Thyroid gland (tissue), 4 donors: ENCODE measurements around the gene TMEM59L. TPM values are rescaled to one million over a fixed set of nuclear protein-coding genes. Genes with fewer than 3 reads are reported as not detected.

Experiments used
- DNase-seq, 2 donors: peaks; one replicate each; pipeline ENCODE4 v3.0.0-alpha.2; 2019
- H3K27ac ChIP-seq, 3 donors: fragments of 200-600 bp; sonication (generic); 1 replicate in 2 of 3; 2 replicates in 1 of 3; pipeline ENCODE4 v1.5.1; 2016 to 2019; ENCODE audit warnings: mild to moderate bottlenecking in 1 of 3, moderate library complexity in 1 of 3
- H3K27me3 ChIP-seq: fragments of 200-600 bp; sonication (generic); one replicate; pipeline ENCODE4 v1.5.1; 2019
- H3K36me3 ChIP-seq, 2 donors: fragments of 200-600 bp; sonication (generic); one replicate each; pipeline ENCODE4 v1.5.1; 2016 to 2019
- H3K4me1 ChIP-seq, 2 donors: fragments of 200-600 bp; sonication (generic); one replicate each; pipeline ENCODE4 v1.5.1; 2017 to 2019
- H3K4me3 ChIP-seq, 3 donors: fragments of 200-600 bp; sonication (generic); replicated peaks in 1 of 3; 1 replicate in 2 of 3; 2 replicates in 1 of 3; pipeline ENCODE4 v1.5.1; 2016; ENCODE audit warnings: mild to moderate bottlenecking in 1 of 3
- H3K9me3 ChIP-seq: fragments of 200-600 bp; sonication (generic); one replicate; pipeline ENCODE4 v1.5.1; 2017
- POLR2A ChIP-seq, 2 donors: fragments of 450-650 bp; IDR thresholded peaks; one replicate each; pipeline ENCODE4 v1.6.1; 2017; ENCODE audit warnings: antibody characterized with exemption in 2 of 2, mild to moderate bottlenecking in 2 of 2, moderate library complexity in 1 of 2
- WGBS, 2 donors: methylation state at CpG; one replicate each; pipeline ENCODE4 v1.1.5; 2017; 5-methylcytosine and 5-hydroxymethylcytosine counted together
- intact Hi-C: fragments of 100-400 bp; cut with DNase I; formaldehyde crosslinking; loops from one replicate; pipeline ENCODE4 v1.15.1; 2023
- total RNA-seq, 4 donors: library from RNA; depleted of rRNA; stranded (reverse); fragments of >200 nt; gene quantifications; one replicate each; pipeline ENCODE4 v1.2.3, GENCODE V29; 2016
- TF ChIP-seq, protein P1 (sequence below), 6 experiments: fragments of 200-600 bp in 3 of 6; fragments of 450-650 bp in 3 of 6; sonication (generic) in 3 of 6; IDR thresholded peaks; one replicate each; pipeline ENCODE4 v1.5.1; 2016 to 2019; ENCODE audit warnings: antibody characterized with exemption in 6 of 6, mild to moderate bottlenecking in 2 of 6, inconsistent platforms in 1 of 6, moderate library complexity in 1 of 6

The TMEM59L gene
- total RNA-seq, 4 donors from 2014 or later: 1.3 to 3.1 (median 2.3) TPM

DNA sequence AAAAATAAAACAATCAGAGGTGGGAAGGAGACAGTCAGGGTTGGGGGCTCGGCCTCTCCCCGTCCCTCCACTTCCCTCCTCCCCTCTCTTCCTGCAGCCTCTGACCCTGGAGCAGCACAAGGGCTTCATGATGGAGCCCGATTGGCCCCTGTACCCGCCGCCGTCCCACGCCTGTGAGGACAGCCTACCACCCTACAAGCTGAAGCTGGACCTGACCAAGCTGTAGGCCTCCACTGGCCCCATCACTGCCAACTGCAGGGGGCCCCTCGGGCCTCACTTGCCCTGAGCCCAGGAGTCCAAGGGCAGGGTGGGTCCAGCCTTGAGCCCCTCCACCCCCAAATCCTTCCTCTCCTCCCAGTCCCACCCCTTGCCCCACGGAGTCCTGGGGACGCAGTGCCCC, 7.6 kb downstream of the TMEM59L start:
- DNase-seq: no peak
- H3K27me3 ChIP-seq: no peaks in the 10 kb centered on the region
- intact Hi-C loops: no loop called here
- no peak overlapping the region for H3K27ac ChIP-seq
- TF ChIP-seq, protein P1, sequence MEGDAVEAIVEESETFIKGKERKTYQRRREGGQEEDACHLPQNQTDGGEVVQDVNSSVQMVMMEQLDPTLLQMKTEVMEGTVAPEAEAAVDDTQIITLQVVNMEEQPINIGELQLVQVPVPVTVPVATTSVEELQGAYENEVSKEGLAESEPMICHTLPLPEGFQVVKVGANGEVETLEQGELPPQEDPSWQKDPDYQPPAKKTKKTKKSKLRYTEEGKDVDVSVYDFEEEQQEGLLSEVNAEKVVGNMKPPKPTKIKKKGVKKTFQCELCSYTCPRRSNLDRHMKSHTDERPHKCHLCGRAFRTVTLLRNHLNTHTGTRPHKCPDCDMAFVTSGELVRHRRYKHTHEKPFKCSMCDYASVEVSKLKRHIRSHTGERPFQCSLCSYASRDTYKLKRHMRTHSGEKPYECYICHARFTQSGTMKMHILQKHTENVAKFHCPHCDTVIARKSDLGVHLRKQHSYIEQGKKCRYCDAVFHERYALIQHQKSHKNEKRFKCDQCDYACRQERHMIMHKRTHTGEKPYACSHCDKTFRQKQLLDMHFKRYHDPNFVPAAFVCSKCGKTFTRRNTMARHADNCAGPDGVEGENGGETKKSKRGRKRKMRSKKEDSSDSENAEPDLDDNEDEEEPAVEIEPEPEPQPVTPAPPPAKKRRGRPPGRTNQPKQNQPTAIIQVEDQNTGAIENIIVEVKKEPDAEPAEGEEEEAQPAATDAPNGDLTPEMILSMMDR (IDR thresholded peaks at IDR 0.05): no peak
- no peak for TF ChIP-seq POLR2A (IDR thresholded peaks at IDR 0.05)
- no peaks in the 10 kb centered on the region for H3K9me3 ChIP-seq
- H3K36me3 ChIP-seq: no peaks in the 10 kb centered on the region
- no peaks in the 10 kb centered on the region for H3K4me1 ChIP-seq
- 90% methylated on average over 10 of the region's 10 CpGs for WGBS, 2 donors
- no peak overlapping the region for H3K4me3 ChIP-seq

DNA sequence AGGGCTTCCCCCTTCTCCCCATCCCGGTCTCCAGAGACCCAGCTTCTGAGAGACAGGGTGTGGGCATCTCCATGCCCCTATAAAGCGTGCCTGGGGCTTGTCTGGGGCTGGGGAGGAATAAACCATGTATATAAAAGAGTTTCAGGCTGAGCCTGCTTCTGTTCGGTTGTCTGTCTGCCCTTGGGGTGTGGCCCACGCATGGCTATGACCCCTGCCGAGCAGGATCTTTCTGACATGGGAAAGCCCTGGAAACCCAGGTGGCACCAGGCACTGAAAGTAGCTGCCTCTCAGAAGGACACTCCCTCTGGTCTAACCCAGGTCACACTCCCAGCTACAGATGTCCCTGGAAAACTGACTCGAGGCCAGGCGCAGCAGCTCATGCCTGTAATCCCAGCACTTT, 8.2 kb downstream of the TMEM59L start:
- H3K27ac ChIP-seq: no peak overlapping the region
- H3K36me3 ChIP-seq: no peaks in the 10 kb centered on the region
- no peak overlapping the region for H3K4me3 ChIP-seq
- DNase-seq: no peak
- no peaks in the 10 kb centered on the region for H3K27me3 ChIP-seq
- no peaks in the 10 kb centered on the region for H3K9me3 ChIP-seq
- no peaks in the 10 kb centered on the region for H3K4me1 ChIP-seq
- TF ChIP-seq, protein P1 (IDR thresholded peaks at IDR 0.05): no peak
- TF ChIP-seq POLR2A (IDR thresholded peaks at IDR 0.05): no peak
- intact Hi-C loops: no loop called here
- WGBS, 2 donors: 82 to 97% methylated on average over 4 to 7 of the region's 7 CpGs

DNA sequence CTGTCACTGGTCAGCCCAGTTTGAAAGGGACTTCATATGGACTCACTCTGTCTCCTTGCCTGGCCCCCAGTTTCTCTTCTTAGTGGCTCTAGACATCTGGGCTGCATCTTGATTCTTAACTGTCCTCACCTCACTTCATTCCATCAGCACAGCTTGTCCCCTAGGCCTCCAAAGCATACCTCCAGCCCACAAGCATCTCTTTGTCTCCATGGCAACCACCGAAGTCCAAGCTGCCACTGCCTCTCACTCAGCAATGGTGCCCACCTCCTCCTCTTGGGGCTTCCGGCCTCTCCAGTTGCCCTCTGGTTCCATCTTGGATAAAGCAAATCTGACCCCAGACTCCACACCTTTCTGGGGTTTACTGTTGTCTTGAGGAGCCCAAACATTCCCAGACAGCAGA, 14.2 kb downstream of the TMEM59L start:
- peaks cover 0 to 6% of the 10 kb centered on the region in 2 donors for H3K4me1 ChIP-seq
- intact Hi-C loops: no loop called here
- WGBS, 2 donors: 60 to 73% methylated on average over 2 of the region's 2 CpGs
- H3K36me3 ChIP-seq: no peaks in the 10 kb centered on the region
- H3K27me3 ChIP-seq: no peaks in the 10 kb centered on the region
- H3K9me3 ChIP-seq: no peaks in the 10 kb centered on the region
- DNase-seq: no peak
- H3K4me3 ChIP-seq: no peak overlapping the region
- no peak for TF ChIP-seq POLR2A (IDR thresholded peaks at IDR 0.05)
- TF ChIP-seq, protein P1 (IDR thresholded peaks at IDR 0.05): no peak
- H3K27ac ChIP-seq: no peak overlapping the region

DNA sequence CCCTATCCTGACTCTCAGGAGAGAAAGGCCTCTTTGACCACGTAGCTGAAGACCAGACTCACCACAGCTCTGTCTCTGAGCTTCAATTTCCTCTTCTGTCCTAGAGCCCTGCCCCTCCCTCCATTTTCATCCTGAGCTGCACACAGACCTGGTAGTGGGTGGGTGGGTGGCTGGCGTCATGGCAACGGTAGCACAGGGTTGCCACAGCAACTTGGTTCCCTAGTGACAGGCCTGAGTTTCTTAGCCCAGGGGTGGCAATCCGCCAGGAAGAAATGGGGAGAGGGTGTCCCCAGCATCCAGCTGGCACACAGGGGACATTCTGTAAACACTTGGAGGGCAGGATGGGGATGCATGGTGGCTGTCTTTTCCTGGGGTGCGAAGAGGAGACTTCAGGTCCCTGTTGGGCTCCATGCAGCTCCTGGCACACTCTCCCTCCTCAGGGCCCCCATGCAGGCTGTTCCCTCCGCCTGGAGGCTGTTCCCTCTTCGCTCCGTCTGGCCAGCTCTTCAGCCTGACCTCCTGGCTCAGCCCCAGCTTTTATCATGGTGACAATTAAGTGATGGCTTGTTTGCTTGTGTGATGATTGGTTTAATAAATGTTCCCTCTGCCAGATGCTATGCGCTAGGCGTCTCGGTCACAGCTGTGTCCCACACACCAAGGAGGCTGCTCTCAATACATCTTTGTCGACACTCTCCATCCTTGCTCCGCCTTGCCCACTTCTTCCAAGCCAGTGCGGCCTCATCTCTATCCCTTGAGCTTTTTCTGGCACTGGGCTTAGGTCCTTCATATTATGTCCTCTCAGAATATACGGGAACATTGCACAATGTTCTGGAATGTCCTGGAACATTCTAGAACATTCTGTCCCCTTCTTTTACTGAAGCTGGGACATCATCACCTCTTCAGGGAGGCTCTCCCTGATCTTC, 16.8 kb downstream of the TMEM59L start:
- Histone ChIP-seq H3K27ac (peak overlapping the region; percentile 9 to 71 (median 17)), H3K36me3 (no peaks in the 10 kb centered on the region), H3K27me3 (no peaks in the 10 kb centered on the region), H3K4me1 (peaks cover 0 to 6% of the 10 kb centered on the region in 2 donors), H3K9me3 (no peaks in the 10 kb centered on the region), H3K4me3 (no peak overlapping the region)
- intact Hi-C loops: no loop called here
- 76 to 78% methylated on average over 14 of the region's 15 CpGs for WGBS, 2 donors
- DNase-seq: peak in 1 of 2 donors; percentile 27
- TF ChIP-seq POLR2A (IDR thresholded peaks at IDR 0.05): no peak
- TF ChIP-seq, protein P1 (IDR thresholded peaks at IDR 0.05): no peak

DNA sequence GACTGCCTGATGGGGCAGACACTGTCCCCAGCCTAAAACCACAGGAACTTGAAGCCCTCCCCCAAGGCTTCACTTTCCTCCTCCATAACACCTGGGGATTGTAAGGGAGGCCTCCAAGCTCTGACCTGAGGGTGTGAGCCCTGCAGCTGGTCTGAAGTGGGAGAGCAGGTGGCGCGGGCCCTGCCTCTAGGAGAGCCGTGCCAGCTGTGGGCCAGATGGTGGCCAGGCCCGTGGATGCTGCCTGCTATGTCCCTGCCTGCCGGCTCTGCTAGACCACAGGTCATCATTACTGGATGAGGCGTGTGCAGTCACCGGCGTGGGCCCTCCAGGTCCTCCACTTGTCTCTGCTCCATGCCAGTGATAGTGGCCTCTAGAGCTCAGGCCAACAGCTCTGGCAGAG, 20.7 kb downstream of the TMEM59L start:
- DNase-seq: no peak
- Histone ChIP-seq H3K9me3 (no peaks in the 10 kb centered on the region), H3K27ac (no peak overlapping the region), H3K4me1 (peaks cover 8 to 29% of the 10 kb centered on the region in 2 donors), H3K27me3 (no peaks in the 10 kb centered on the region), H3K4me3 (no peak overlapping the region), H3K36me3 (no peaks in the 10 kb centered on the region)
- WGBS, 2 donors: 77 to 92% methylated on average over 5 of the region's 8 CpGs
- intact Hi-C loops: no loop called here
- no peak for TF ChIP-seq POLR2A (IDR thresholded peaks at IDR 0.05)
- TF ChIP-seq, protein P1 (IDR thresholded peaks at IDR 0.05): no peak
